ENCODE results near the gene MAP4K4.
"Not testable (repeated sequence)": the region's sequence is repeated elsewhere in the genome, so short reads cannot be mapped to it uniquely, and the experiment has no call there.

The MAP4K4 gene

GRCh38 chr2:101905746-101906336 lies 208.3 kb downstream of the MAP4K4 start:
- DNase-seq (ENCODE audit: low read depth) = no peak

- no peak for DNase-seq (ENCODE audit: low read depth)
Measured at GRCh38 chr2:101909760-101910159, 212.3 kb downstream of the MAP4K4 start.

GRCh38 chr2:101912545-101912944 lies 215.0 kb downstream of the MAP4K4 start:
- DNase-seq (ENCODE audit: low read depth) = no peak

- DNase-seq (ENCODE audit: low read depth) = no peak
Measured at GRCh38 chr2:101921319-101921952, 223.9 kb downstream of the MAP4K4 start.

GRCh38 chr2:101921953-101922325 lies 224.4 kb downstream of the MAP4K4 start:
- no peak for DNase-seq (ENCODE audit: low read depth)

- not testable (repeated sequence) for DNase-seq (ENCODE audit: low read depth)
Measured at GRCh38 chr2:101924311-101924710, 226.8 kb downstream of the MAP4K4 start.

- DNase-seq (ENCODE audit: low read depth) = no peak
Measured at GRCh38 chr2:101930019-101930418, 232.5 kb downstream of the MAP4K4 start.

GRCh38 chr2:101930847-101931246 lies 233.3 kb downstream of the MAP4K4 start:
- DNase-seq (ENCODE audit: low read depth) = no peak

GRCh38 chr2:101931402-101931801 lies 233.9 kb downstream of the MAP4K4 start:
- DNase-seq (ENCODE audit: low read depth) = no peak

- not testable (repeated sequence) for DNase-seq (ENCODE audit: low read depth)
Measured at GRCh38 chr2:101935764-101936163, 238.3 kb downstream of the MAP4K4 start.

- no peak for DNase-seq (ENCODE audit: low read depth)
Measured at GRCh38 chr2:101942851-101943250, 245.3 kb downstream of the MAP4K4 start.

Data from stimulated activated CD4-positive, alpha-beta T cell treated with anti-CD3 and anti-CD28 coated beads, Interleukin-2, amount 100 ng/mL, for 4 hours (primary cell).